ENCODE measurements around the gene MYLK.

MYLK gene

GRCh38 chr3:123653221-123653682, 230.9 kb downstream of the MYLK start:
- ChIA-PET CTCF (interaction anchor here (0.9 to 25.0 kb wide), 33 partner anchors 10 to 427 kb away, joined by 3 to 512 read pairs (median 8); no protein-coding TSS in a partner anchor), POLR2A (interaction anchor here (0.8 to 1.7 kb wide), 7 partner anchors 20 to 96 kb away, joined by 3 to 7 read pairs (median 4); no protein-coding TSS in a partner anchor)
- no peak overlapping the region for H3K4me3 ChIP-seq (ENCODE audit: low read depth, low read length)
- DNase-seq (ENCODE audit: low read depth, low spot score) = peak; percentile 84
- TF ChIP-seq, protein P1, sequence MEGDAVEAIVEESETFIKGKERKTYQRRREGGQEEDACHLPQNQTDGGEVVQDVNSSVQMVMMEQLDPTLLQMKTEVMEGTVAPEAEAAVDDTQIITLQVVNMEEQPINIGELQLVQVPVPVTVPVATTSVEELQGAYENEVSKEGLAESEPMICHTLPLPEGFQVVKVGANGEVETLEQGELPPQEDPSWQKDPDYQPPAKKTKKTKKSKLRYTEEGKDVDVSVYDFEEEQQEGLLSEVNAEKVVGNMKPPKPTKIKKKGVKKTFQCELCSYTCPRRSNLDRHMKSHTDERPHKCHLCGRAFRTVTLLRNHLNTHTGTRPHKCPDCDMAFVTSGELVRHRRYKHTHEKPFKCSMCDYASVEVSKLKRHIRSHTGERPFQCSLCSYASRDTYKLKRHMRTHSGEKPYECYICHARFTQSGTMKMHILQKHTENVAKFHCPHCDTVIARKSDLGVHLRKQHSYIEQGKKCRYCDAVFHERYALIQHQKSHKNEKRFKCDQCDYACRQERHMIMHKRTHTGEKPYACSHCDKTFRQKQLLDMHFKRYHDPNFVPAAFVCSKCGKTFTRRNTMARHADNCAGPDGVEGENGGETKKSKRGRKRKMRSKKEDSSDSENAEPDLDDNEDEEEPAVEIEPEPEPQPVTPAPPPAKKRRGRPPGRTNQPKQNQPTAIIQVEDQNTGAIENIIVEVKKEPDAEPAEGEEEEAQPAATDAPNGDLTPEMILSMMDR (IDR thresholded peaks at IDR 0.05; ENCODE audit: insufficient read depth, low read length, missing control alignments) = no peak

DNA sequence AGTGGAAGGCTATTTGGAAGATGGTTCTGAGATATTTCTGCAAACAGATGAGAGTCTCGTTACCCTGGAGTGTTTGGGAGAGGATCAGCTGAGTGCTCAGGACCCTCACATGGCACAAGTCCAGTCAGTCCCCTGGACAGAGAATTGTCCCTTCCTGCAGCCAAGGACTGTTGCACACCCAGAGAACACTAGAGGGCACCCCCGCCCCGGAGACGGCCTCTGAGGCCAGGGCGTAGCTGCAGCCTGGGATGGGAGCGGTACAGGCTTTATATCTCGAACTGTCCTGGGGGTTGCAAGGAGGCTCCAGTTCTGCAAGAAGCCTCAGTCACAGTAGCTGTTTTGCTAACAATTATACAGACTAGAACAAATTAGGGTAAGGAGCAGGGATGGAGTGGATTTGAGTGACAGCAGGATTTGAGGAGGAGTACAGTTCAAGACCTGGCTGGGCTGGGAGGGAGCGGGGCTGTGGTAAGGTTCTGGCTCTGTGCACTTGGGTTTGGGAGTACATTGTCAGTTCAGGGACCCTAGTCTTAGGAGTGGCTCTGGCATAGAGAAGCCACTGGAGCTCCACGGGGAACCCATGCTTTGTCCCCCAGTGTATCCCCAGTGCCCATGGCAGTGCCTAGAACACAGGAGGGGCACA, 231.7 kb downstream of the MYLK start:
- no peak overlapping the region for H3K4me3 ChIP-seq (ENCODE audit: low read depth, low read length)
- no peak for DNase-seq (ENCODE audit: low read depth, low spot score)
- TF ChIP-seq, protein P1 (IDR thresholded peaks at IDR 0.05; ENCODE audit: insufficient read depth, low read length, missing control alignments) = peak; percentile 97
- ChIA-PET CTCF (interaction anchor here (0.7 to 25.0 kb wide), 55 partner anchors 11 to 898 kb away, joined by 3 to 512 read pairs (median 6); partner anchors contain the start of genes CCDC14 and MYLK), POLR2A (interaction anchor here (0.7 to 1.7 kb wide), 4 partner anchors 39 to 97 kb away, joined by 3 to 7 read pairs (median 4); no protein-coding TSS in a partner anchor)

- DNase-seq (ENCODE audit: low read depth, low spot score) = no peak
- no peak overlapping the region for H3K4me3 ChIP-seq (ENCODE audit: low read depth, low read length)
- CTCF ChIA-PET = interaction anchor here (0.6 to 25.0 kb wide), 51 partner anchors 10 to 899 kb away, joined by 3 to 512 read pairs (median 7); partner anchors contain the start of genes CCDC14 and MYLK
- POLR2A ChIA-PET = interaction anchor here (1.1 kb wide), 1 partner anchor 51 kb away, joined by 4 read pairs; no protein-coding TSS in a partner anchor
- TF ChIP-seq, protein P1 (IDR thresholded peaks at IDR 0.05; ENCODE audit: insufficient read depth, low read length, missing control alignments) = peak; percentile 53
Observed at GRCh38 chr3:123651449-123652341, 232.4 kb downstream of the MYLK start.

GRCh38 chr3:123650101-123650500, 234.0 kb downstream of the MYLK start:
- CTCF ChIA-PET = interaction anchor here (0.9 to 25.0 kb wide), 13 partner anchors 8 to 897 kb away, joined by 3 to 512 read pairs (median 11); no protein-coding TSS in a partner anchor
- POLR2A ChIA-PET = interaction anchor here (0.7 kb wide), 1 partner anchor 14 kb away, joined by 3 read pairs; no protein-coding TSS in a partner anchor
- TF ChIP-seq, protein P1 (IDR thresholded peaks at IDR 0.05; ENCODE audit: insufficient read depth, low read length, missing control alignments) = no peak
- no peak overlapping the region for H3K4me3 ChIP-seq (ENCODE audit: low read depth, low read length)
- DNase-seq (ENCODE audit: low read depth, low spot score) = no peak

DNA sequence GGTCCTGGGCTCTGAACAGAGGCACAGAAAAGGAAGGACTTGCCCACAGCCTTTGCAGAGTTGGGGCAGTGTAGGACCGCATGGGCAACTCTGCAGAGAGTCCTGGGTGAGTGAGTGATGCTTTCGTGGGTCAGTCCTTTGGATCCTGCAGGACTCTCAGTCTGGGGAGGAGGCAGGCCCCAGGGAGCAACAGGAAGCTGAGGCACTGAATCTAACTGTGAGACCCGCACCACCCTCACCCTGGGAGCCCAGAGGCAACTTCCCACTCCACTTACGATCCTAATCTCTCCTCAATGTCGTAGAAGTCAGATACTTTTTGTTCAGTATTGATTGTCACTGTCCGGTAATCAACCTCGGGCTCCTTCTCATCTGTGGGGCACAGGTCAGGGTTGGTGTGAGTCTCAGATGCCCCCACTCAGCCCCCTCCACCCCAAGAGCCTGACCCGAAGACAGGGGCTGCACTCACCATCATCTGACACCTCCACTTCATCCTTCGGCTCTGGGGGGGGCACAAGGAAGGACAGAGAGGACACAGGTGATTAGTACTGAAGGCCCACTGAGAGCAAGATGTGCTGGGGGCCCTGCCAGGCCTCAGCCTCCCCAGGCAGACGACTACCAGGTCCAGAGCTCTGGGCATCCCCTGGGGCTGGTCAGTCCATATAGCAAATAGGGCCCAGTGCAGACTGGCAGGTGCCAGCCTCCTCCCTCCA, 235.3 kb downstream of the MYLK start:
- ChIA-PET CTCF (interaction anchor here (0.8 to 25.0 kb wide), 14 partner anchors 7 to 431 kb away, joined by 3 to 512 read pairs (median 4); no protein-coding TSS in a partner anchor), POLR2A (no interaction called here)
- DNase-seq (ENCODE audit: low read depth, low spot score) = no peak
- TF ChIP-seq, protein P1 (IDR thresholded peaks at IDR 0.05; ENCODE audit: insufficient read depth, low read length, missing control alignments) = no peak
- H3K4me3 ChIP-seq (ENCODE audit: low read depth, low read length) = no peak overlapping the region

All from AG04449 (cell line).